GM19455 (cell line): ENCODE results near the gene ANKRD20A1.
"Not testable (repeated sequence)": the region's sequence is repeated elsewhere in the genome, so short reads cannot be mapped to it uniquely, and the experiment has no call there.

Source experiments
- ATAC-seq: cut with Tn5 transposase; IDR thresholded peaks from one replicate; pipeline ENCODE4 v1.9.1; 2021; ENCODE audit not compliant: unreplicated experiment

Gene ANKRD20A1

DNA sequence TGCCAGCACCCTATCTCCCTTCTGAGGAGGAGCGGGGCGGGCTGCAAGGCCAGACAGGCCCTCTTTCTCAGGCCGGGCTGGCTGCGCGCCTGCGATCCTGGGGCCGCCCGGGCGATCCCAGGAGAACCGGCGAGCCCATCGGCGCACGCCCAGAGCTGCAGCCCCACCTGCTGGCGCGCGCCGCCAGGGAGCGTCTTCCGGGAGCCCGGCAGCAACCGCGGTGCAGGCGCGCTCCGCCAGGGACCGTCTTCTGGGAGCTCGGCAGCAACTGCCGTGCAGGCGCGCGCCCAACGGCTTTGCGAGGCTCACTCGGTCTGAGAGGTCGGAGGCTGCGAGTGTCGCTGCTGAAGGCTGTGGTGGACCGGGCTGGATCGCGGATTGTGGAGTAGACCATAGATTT, at the start of gene ANKRD20A1:
Gene ANKRD20A1 (plus strand): TSS at position 61 of the 400 bp plus-strand sequence. CDS start 496 bp downstream, outside the sequence.
- ATAC-seq: not testable (repeated sequence)

GRCh38 chr9:67832088-67832487, 26.6 kb upstream of the ANKRD20A1 start:
- not testable (repeated sequence) for ATAC-seq
